COR-L47 (cell line): ENCODE measurements around the gene KRT31.
"Not testable (repeated sequence)": the region's sequence is repeated elsewhere in the genome, so short reads cannot be mapped to it uniquely, and the experiment has no call there.

Experiments used
- DNase-seq: peaks from one replicate; lab custom pipeline; 2025; lab: John Stamatoyannopoulos, UW

KRT31 gene

GRCh38 chr17:41396996-41397660, at the start of gene KRT31:
TSS of gene KRT31 (minus strand) at chr17:41397608. CDS start at chr17:41397539, 69 bp downstream.
- DNase-seq, result no peak

- DNase-seq, result no peak
These were observed 49.4 kb upstream of the KRT31 start for GRCh38 chr17:41446806-41447205.

GRCh38 chr17:41444640-41445039, 47.2 kb upstream of the KRT31 start:
- DNase-seq, result no peak

GRCh38 chr17:41444186-41444585, 46.8 kb upstream of the KRT31 start:
- no peak for DNase-seq

GRCh38 chr17:41442739-41443138, 45.3 kb upstream of the KRT31 start:
- DNase-seq, result no peak

- DNase-seq, result no peak
These were observed 43.2 kb upstream of the KRT31 start, which contains the start of gene KRT38 for GRCh38 chr17:41440531-41441033. TSS of gene KRT38 (minus strand) at chr17:41440983. CDS start at chr17:41440921, 62 bp downstream.

GRCh38 chr17:41439375-41439774, 42.0 kb upstream of the KRT31 start:
- no peak for DNase-seq

- no peak for DNase-seq
These were observed 40.4 kb upstream of the KRT31 start for GRCh38 chr17:41437769-41438168.

- DNase-seq, result no peak
These were observed 39.8 kb upstream of the KRT31 start for GRCh38 chr17:41437254-41437653.

- no peak for DNase-seq
These were observed 37.0 kb upstream of the KRT31 start for GRCh38 chr17:41434415-41434814.

- no peak for DNase-seq
These were observed 36.6 kb upstream of the KRT31 start for GRCh38 chr17:41434005-41434404.

- DNase-seq, result no peak
These were observed 36.2 kb upstream of the KRT31 start for GRCh38 chr17:41433586-41433985.

- DNase-seq, result not testable (repeated sequence)
These were observed 33.0 kb upstream of the KRT31 start for GRCh38 chr17:41430376-41430775.

GRCh38 chr17:41429667-41430066, 32.3 kb upstream of the KRT31 start:
- DNase-seq, result no peak

GRCh38 chr17:41428591-41429291, 31.3 kb upstream of the KRT31 start:
- no peak for DNase-seq

GRCh38 chr17:41424111-41424635, 26.8 kb upstream of the KRT31 start, which contains the start of gene KRT37:
TSS of gene KRT37 (minus strand) at chr17:41424585. CDS start at chr17:41424523, 62 bp downstream.
- DNase-seq, result no peak

GRCh38 chr17:41422586-41422985, 25.2 kb upstream of the KRT31 start:
- not testable (repeated sequence) for DNase-seq

- no peak for DNase-seq
These were observed 24.2 kb upstream of the KRT31 start for GRCh38 chr17:41421617-41422016.

GRCh38 chr17:41421116-41421515, 23.7 kb upstream of the KRT31 start:
- DNase-seq, result no peak

- no peak for DNase-seq
These were observed 22.7 kb upstream of the KRT31 start for GRCh38 chr17:41420134-41420533.

- DNase-seq, result no peak
These were observed 22.3 kb upstream of the KRT31 start for GRCh38 chr17:41419716-41420115.

- DNase-seq, result no peak
These were observed 20.9 kb upstream of the KRT31 start for GRCh38 chr17:41418116-41418860.
